Activated naive CD4-positive, alpha-beta T cell treated with anti-CD3 and anti-CD28 coated beads, Interleukin-2, amount 50 U/mL, for 72 hours (primary cell): ENCODE data around the gene WDR38. TPM values are rescaled to one million over a fixed set of nuclear protein-coding genes. Genes with fewer than 3 reads are reported as not detected.

Source experiments
- ATAC-seq, 2 donors: fragments of 150-1000 bp; cut with Tn5 transposase; 2 replicates each; pipeline ENCODE4 v1.10.0; 2021; ENCODE audit warnings: mild to moderate bottlenecking in 2 of 2, moderate library complexity in 2 of 2
- DNase-seq, 2 donors: peaks; one replicate each; pipeline ENCODE4 v3.0.0; 2021 to 2022; ENCODE audit warnings: low spot score in 2 of 2
- H3K27ac Mint-ChIP-seq, 2 donors: one replicate each; pipeline ENCODE4 v1.8.0; 2022; ENCODE audit warnings: mild to moderate bottlenecking in 2 of 2, mixed read lengths in 2 of 2
- H3K36me3 Mint-ChIP-seq, 2 donors: one replicate each; pipeline ENCODE4 v1.8.0; 2022; ENCODE audit warnings: mixed read lengths in 2 of 2
- H3K9me3 Mint-ChIP-seq, 2 donors: one replicate each; pipeline ENCODE4 v1.8.0; 2022; ENCODE audit warnings: mixed read lengths in 2 of 2
- total RNA-seq, 2 donors: library from RNA; stranded (reverse); gene quantifications; one replicate each; pipeline ENCODE4 v1.2.3, GENCODE V29; 2022

The WDR38 gene
- total RNA-seq, 2 donors from 2014 or later, result not detected

DNA sequence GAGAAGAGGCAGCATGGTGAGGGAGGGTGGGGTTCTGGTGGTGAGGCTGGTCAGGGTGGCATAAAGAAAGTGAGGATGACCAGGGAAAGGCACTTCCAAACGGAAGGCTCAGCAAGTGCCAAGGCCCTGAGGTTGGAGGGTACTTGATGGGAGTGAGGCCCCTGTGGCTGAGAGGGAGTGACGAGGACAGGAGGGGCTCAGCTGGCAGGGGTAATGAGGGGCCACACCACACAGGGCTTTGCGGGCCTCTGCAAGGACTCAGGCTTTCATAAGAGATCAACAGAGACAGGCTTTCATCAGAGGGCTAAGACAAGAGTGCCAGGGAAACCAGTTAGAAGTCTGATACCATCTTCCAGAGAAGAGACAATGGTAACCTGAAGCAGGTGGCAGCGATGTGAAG is 32.3 kb downstream of the WDR38 start:
- no peaks in the 10 kb centered on the region for H3K9me3 Mint-ChIP-seq
- ATAC-seq, result no peak
- DNase-seq, result no peak
- peak overlapping the region in 1 of 2 donors; percentile 17 for H3K27ac Mint-ChIP-seq
- peaks cover 5 to 35% of the 10 kb centered on the region in 2 donors for H3K36me3 Mint-ChIP-seq

DNA sequence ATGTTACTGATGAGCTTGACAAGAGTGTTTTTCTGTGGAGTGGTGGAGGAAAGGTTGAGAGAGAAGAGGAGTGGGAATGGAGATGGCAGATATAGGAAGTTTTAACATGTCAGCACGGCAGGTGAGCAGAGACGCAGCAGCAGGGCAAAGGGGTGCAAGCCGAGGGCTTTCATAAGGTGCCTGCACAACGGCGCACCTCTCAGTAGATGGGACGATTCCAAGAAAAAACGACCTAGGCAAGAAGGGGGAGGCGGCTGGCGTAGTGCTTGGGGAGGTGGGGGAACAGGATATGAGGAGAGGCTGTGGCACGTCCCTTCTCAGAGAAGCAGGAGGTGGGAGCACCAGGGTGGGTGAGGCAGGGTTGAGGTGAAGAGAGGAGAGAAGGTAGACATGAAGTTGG is 33.2 kb downstream of the WDR38 start:
- ATAC-seq, result no peak
- Mint-ChIP-seq H3K9me3 (no peaks in the 10 kb centered on the region), H3K36me3 (peaks cover 10 to 37% of the 10 kb centered on the region in 2 donors), H3K27ac (peak overlapping the region in 1 of 2 donors; percentile 27)
- DNase-seq, result no peak

DNA sequence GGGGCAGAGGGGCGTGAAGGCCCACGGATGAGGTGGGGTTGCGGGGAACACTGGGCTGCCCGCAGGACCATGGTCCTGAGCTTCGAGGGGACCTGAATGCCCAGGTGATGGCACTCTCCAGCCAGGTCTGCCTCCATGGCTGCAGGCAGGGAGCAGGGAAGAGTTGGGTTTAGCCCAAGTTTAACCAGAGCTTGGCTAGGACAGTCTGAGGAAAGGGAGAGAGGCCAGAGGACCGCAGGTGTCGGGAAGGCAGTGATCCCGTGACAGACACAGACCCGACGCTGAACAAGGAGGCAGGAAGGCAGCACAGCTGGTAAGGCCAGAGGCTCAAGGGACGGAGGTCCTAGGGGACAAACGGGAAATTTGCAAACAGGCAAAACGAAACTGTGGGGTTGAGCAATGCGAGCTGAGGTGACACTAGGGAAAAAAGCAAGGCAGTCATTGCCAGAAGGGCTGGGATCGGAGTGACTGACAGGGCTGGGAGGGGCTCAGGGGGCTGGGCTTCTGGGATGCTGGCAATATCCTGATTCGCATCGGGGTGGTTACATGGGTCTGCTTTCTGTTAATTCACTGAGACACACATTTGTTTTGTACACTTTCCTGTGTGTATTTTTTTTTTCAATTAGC is 33.7 kb downstream of the WDR38 start:
- no peaks in the 10 kb centered on the region for H3K9me3 Mint-ChIP-seq
- peak overlapping the region in 1 of 2 donors; percentile 27 for H3K27ac Mint-ChIP-seq
- H3K36me3 Mint-ChIP-seq, result peaks cover 10 to 37% of the 10 kb centered on the region in 2 donors
- no peak for DNase-seq
- no peak for ATAC-seq

GRCh38 chr9:124887832-124888231 is 34.6 kb downstream of the WDR38 start:
- DNase-seq (no peak), ATAC-seq (no peak)
- Mint-ChIP-seq H3K27ac (no peak overlapping the region), H3K9me3 (no peaks in the 10 kb centered on the region), H3K36me3 (peaks cover 10 to 37% of the 10 kb centered on the region in 2 donors)

DNA sequence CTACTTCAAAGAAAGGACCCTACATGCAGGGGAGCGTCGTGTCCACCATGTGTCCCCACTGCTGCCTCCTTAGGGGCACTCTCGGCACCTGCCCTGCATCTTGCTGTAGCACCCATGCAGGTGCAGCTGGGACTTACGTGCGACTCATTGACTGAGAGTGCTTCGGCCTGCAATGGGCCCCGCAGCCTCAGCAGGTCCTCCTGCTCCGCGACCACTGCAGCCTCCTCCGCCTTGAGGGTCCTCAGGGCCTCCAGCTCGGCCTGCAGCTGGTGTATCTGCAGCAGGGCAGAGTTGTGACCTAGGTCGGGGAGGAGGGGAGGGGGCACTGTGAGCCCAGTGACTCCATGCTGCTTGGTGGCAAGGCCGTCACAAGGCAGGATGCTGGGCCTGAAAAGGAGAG is 35.7 kb downstream of the WDR38 start:
- ATAC-seq (no peak), DNase-seq (no peak)
- H3K27ac Mint-ChIP-seq, result no peak overlapping the region
- H3K36me3 Mint-ChIP-seq, result peaks cover 10 to 45% of the 10 kb centered on the region in 2 donors
- H3K9me3 Mint-ChIP-seq, result no peaks in the 10 kb centered on the region

DNA sequence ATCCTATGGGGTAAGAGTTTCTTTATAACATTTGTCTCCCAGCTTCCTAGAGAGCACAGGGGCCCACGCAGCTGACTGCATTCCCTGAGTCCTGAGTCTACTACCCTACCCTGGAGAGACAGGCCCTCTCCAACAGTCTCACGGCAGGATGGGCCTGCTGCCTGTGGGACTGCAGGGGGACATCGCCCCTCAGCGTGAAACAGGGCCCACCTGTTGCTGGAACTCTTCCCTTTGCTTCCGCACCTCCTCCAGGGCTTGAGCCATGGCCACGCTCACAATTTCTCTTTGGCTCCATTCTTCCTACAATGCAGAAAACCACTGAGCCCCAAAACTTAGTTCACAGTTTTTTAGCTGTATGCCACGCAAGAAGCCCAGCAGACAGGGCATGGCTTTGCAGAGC is 36.9 kb downstream of the WDR38 start:
- no peaks in the 10 kb centered on the region for H3K9me3 Mint-ChIP-seq
- H3K27ac Mint-ChIP-seq, result no peak overlapping the region
- peaks cover 10 to 57% of the 10 kb centered on the region in 2 donors for H3K36me3 Mint-ChIP-seq
- no peak for ATAC-seq
- DNase-seq, result no peak

- Mint-ChIP-seq H3K27ac (peak overlapping the region in 1 of 2 donors; percentile 83), H3K9me3 (no peaks in the 10 kb centered on the region), H3K36me3 (peaks cover 26 to 37% of the 10 kb centered on the region in 2 donors)
- no peak for ATAC-seq
- DNase-seq, result no peak
Measured at GRCh38 chr9:124894035-124894740, 40.9 kb downstream of the WDR38 start.

GRCh38 chr9:124894741-124895170 is 41.5 kb downstream of the WDR38 start:
- H3K36me3 Mint-ChIP-seq, result peaks cover 27 to 36% of the 10 kb centered on the region in 2 donors
- no peak for DNase-seq
- no peaks in the 10 kb centered on the region for H3K9me3 Mint-ChIP-seq
- peak overlapping the region; percentile 47 to 83 for H3K27ac Mint-ChIP-seq
- ATAC-seq, result peak in 1 of 2 donors; percentile 48

DNA sequence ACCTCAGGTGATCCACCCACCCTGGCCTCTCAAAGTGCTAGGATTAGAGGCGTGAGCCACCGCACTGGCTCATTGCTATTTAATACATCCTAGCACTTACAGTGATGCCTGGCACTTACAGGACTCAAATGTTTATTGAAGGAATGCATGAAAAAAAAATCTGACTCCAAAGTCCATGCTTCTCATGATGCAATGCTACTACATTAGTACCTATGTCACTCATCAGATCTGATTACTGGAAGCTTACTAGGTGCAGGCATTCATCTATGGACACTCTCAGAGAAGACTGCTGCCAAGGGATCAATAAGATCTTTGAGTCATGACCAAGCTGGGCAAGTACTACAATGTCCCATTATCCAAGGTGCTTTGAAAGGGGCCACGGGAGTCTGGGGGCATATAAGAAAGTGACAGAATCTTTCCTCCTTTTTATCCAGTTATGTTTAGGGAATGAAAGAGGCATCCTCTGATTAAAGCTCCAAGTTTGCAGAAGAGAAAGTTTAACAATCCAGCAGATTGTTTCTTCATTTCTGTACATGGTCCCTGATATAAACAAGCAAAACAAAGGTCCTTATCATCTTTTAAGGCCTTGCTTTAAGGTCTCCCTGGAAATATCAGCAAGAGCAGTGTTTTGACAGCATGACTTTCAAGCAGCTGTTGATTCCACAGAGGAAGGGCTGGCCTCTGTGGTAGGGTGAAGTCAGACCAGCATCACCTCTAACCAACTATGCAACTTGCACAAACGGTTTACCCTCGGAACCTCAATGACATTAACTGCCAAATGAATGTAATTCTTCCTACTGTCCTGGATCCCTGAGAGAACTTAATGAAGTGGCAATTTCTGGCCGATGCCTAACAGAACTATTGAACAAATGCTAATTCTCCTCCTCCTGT is 44.6 kb downstream of the WDR38 start:
- Mint-ChIP-seq H3K27ac (no peak overlapping the region), H3K9me3 (no peaks in the 10 kb centered on the region), H3K36me3 (peaks cover 21 to 30% of the 10 kb centered on the region in 2 donors)
- DNase-seq, result no peak
- ATAC-seq, result no peak

DNA sequence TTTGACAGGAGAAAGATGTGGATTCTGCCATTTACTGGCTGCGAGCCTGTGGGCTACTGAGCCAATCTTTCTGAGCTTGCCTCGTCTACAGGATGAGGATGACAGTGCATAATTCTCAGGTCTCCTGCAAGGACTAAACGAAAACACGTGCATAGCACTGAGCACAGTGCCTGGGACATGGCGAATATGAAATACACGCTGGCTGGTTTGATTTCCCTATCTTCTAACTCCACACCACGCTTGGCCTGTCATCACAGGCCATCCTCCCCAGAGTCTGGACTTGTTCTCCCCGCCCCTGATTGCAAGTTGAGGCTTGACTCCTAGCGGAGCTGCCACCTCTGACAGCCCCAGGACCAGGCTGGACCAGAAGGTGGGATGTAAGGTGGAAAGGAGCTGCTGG is 46.6 kb downstream of the WDR38 start:
- no peak overlapping the region for H3K27ac Mint-ChIP-seq
- H3K36me3 Mint-ChIP-seq, result peaks cover 13 to 21% of the 10 kb centered on the region in 2 donors
- no peak for ATAC-seq
- H3K9me3 Mint-ChIP-seq, result no peaks in the 10 kb centered on the region
- no peak for DNase-seq

DNA sequence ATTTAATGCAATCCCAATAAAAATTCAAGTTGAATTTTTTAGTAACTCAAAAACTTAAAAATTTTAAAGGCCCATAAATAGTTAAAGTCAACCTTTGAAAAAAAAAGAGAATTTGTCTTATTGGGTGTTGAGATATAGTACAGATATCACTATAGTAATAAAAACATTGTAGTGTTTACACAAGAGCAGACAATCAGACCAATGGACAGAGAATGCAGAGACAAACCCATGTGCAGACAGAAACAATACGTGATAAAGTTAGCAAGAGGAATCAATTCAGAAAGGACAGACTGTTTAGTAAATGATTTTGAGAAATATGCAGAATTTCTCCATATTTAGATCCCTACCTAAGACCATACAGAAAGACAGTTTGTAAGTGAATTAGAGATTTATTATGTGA is 53.7 kb downstream of the WDR38 start:
- Mint-ChIP-seq H3K9me3 (no peaks in the 10 kb centered on the region), H3K36me3 (peaks cover 10 to 14% of the 10 kb centered on the region in 2 donors), H3K27ac (no peak overlapping the region)
- no peak for ATAC-seq
- DNase-seq, result no peak

Other genes with a start within 250 kb of the WDR38 start
- under 1 TPM; 0.58 to 0.84 TPM for gene NR6A1, start 82.1 kb upstream of the WDR38 start, total RNA-seq
- gene OLFML2A, start 76.3 kb upstream of the WDR38 start, total RNA-seq, result not detected
- 1,000 to 10,000 TPM; 1,912 to 2,066 TPM for gene RPL35, start 8.5 kb downstream of the WDR38 start, total RNA-seq
- 10 to 100 TPM; 86.2 to 86.5 TPM for gene ARPC5L, start 8.7 kb downstream of the WDR38 start, total RNA-seq
- 10 to 100 TPM; 22.5 to 22.7 TPM for gene GOLGA1, start 87.6 kb downstream of the WDR38 start, total RNA-seq